GM12875 (cell line): ENCODE data around the gene ACTR3.

Experiments
- H3K4me3 ChIP-seq: one replicate; pipeline ENCODE4 v1.5.1; 2011; ENCODE audit warnings: low read depth, low read length, control low read depth
- CTCF ChIP-seq: IDR thresholded peaks from 2 replicates; pipeline ENCODE4 v1.5.1; 2011; ENCODE audit warnings: low read depth, mild to moderate bottlenecking, control low read depth, inconsistent platforms, low read length, moderate library complexity, borderline replicate concordance; ENCODE audit not compliant: insufficient read depth

ACTR3 gene

GRCh38 chr2:113977660-113978523, 88.0 kb downstream of the ACTR3 start:
- no peak for TF ChIP-seq CTCF
- H3K4me3 ChIP-seq, result no peak overlapping the region

GRCh38 chr2:113978524-113979190, 88.8 kb downstream of the ACTR3 start:
- no peak overlapping the region for H3K4me3 ChIP-seq
- TF ChIP-seq CTCF, result no peak

GRCh38 chr2:113979191-113980128, 89.6 kb downstream of the ACTR3 start:
- TF ChIP-seq CTCF, result peak; percentile 90
- H3K4me3 ChIP-seq, result no peak overlapping the region

- TF ChIP-seq CTCF, result no peak
- H3K4me3 ChIP-seq, result no peak overlapping the region
These were observed 91.1 kb downstream of the ACTR3 start for GRCh38 chr2:113980946-113981345.

- no peak for TF ChIP-seq CTCF
- H3K4me3 ChIP-seq, result no peak overlapping the region
These were observed 91.7 kb downstream of the ACTR3 start for GRCh38 chr2:113981404-113982134.
